ENCODE results near the gene CCDC201. TPM values are rescaled to one million over a fixed set of nuclear protein-coding genes. Genes with fewer than 3 reads are reported as not detected.
"Not testable (repeated sequence)": the region's sequence is repeated elsewhere in the genome, so short reads cannot be mapped to it uniquely, and the experiment has no call there.

The CCDC201 gene
- polyA plus RNA-seq, 1 experiment = not detected

DNA sequence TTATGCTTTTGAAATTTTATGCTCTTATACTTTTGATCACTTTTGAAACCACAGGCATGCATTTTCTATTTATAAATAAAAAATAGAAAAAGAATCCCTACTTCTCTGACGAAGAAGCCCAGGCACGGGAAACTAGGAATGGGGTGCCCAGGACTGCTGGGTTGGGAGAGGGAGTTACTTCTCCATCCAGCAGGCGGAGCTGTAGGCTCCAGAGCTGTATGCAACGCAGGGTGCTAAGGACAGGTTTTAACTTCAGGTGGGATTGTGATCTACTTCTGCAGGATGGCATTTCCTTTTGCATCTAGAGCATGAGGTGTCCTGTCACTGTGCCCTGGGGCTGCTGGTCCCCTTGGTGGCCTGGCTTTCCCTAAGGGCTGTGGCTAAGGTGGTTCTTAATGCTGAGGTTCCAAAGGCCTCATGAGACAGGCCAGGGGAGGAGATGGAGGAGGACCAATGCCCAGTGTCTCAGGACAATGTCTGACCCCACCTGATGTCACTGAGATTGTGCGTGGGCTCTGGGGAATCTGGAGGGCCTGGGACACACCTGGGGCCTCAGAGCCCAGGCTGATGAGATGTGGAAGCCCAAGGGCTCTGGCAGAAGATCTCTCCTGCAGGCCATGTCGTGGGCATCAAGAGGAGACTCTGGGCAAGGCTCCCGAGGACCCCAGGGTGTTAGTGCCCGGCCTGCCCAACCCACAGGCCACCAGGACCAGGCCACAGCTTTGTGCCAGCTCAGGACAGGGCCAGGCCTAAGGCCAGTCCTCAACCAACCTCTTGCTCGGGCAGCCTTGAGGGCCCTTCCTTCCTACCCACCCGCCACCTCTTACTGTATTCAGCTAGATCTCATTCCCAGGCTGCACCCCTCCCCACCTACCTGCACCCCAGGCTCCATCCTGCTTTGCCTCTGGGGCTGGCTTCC is 507 bp downstream of the CCDC201 start:
- ChIA-PET CTCF (interaction anchor here (0.9 to 1.5 kb wide), 4 partner anchors 9 to 18 kb away, joined by 3 to 4 read pairs (median 4); no protein-coding TSS in a partner anchor), POLR2A (no interaction called here)
- no peaks in the 10 kb centered on the region for H3K36me3 ChIP-seq (ENCODE audit: control insufficient read depth, insufficient read depth, low read length)
- H3K4me3 ChIP-seq (ENCODE audit: low read depth, low read length) = no peak overlapping the region
- DNase-seq (ENCODE audit: low read depth) = no peak
- H3K27me3 ChIP-seq (ENCODE audit: control insufficient read depth, insufficient read depth, low read length) = no peaks in the 10 kb centered on the region
- TF ChIP-seq, protein P1, sequence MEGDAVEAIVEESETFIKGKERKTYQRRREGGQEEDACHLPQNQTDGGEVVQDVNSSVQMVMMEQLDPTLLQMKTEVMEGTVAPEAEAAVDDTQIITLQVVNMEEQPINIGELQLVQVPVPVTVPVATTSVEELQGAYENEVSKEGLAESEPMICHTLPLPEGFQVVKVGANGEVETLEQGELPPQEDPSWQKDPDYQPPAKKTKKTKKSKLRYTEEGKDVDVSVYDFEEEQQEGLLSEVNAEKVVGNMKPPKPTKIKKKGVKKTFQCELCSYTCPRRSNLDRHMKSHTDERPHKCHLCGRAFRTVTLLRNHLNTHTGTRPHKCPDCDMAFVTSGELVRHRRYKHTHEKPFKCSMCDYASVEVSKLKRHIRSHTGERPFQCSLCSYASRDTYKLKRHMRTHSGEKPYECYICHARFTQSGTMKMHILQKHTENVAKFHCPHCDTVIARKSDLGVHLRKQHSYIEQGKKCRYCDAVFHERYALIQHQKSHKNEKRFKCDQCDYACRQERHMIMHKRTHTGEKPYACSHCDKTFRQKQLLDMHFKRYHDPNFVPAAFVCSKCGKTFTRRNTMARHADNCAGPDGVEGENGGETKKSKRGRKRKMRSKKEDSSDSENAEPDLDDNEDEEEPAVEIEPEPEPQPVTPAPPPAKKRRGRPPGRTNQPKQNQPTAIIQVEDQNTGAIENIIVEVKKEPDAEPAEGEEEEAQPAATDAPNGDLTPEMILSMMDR (IDR thresholded peaks at IDR 0.05; ENCODE audit: insufficient read depth, low read depth, low read length) = peak; percentile 58

DNA sequence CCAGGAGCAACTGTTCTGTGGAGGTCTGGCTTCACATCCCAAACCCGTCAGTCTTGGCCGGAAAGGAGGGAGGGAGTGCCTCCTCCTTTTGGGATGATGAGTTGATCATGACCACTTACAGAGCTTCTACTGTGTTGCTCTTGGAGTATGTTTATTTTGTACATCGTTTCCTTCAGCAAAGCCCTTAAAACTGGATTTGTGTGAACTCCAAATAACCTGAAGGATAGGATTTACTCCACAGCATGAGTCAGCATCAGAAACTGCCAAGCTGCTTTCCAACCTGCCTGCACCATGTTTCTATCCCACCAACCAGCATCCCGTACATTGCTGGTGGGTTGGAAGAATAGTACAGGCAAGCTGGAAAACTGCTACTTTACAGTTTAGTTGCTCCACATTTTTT is 3.5 kb downstream of the CCDC201 start:
- TF ChIP-seq, protein P1 (IDR thresholded peaks at IDR 0.05; ENCODE audit: insufficient read depth, low read depth, low read length) = no peak
- Histone ChIP-seq H3K27me3 (ENCODE audit: control insufficient read depth, insufficient read depth, low read length) (no peaks in the 10 kb centered on the region; the same call in 1 of the 2 replicates), H3K4me3 (ENCODE audit: low read depth, low read length) (no peak overlapping the region), H3K36me3 (ENCODE audit: control insufficient read depth, insufficient read depth, low read length) (no peaks in the 10 kb centered on the region)
- peak; percentile 19 for DNase-seq (ENCODE audit: low read depth)
- ChIA-PET CTCF (interaction anchor here (0.7 to 1.4 kb wide), 2 partner anchors 15 to 1310 kb away, joined by 3 to 6 read pairs; no protein-coding TSS in a partner anchor), POLR2A (no interaction called here)

DNA sequence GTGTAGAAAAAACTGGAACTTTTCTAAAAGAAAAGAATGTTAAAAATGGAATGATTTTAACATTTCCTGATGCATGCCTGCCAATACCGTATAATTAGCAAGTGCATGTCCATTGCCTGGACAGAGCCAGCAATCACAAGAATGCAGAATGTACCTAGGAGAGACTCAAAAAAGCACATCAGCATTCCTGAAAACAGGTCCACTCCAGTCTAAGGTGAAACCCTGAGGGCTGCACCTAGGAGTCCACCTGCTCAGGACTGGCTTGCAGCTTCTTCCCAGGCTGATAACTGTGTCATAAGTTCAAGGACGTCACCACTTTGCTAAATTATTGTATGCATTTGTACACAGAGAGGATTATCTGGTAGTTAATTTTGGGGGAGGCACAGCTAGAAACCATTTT is 5.4 kb downstream of the CCDC201 start:
- no peaks in the 10 kb centered on the region for H3K36me3 ChIP-seq (ENCODE audit: control insufficient read depth, insufficient read depth, low read length)
- ChIA-PET CTCF (no interaction called here), POLR2A (no interaction called here)
- no peak overlapping the region for H3K4me3 ChIP-seq (ENCODE audit: low read depth, low read length)
- peaks cover 1% of the 10 kb centered on the region; the same call in 1 of the 2 replicates for H3K27me3 ChIP-seq (ENCODE audit: control insufficient read depth, insufficient read depth, low read length)
- no peak for DNase-seq (ENCODE audit: low read depth)
- TF ChIP-seq, protein P1 (IDR thresholded peaks at IDR 0.05; ENCODE audit: insufficient read depth, low read depth, low read length) = no peak

DNA sequence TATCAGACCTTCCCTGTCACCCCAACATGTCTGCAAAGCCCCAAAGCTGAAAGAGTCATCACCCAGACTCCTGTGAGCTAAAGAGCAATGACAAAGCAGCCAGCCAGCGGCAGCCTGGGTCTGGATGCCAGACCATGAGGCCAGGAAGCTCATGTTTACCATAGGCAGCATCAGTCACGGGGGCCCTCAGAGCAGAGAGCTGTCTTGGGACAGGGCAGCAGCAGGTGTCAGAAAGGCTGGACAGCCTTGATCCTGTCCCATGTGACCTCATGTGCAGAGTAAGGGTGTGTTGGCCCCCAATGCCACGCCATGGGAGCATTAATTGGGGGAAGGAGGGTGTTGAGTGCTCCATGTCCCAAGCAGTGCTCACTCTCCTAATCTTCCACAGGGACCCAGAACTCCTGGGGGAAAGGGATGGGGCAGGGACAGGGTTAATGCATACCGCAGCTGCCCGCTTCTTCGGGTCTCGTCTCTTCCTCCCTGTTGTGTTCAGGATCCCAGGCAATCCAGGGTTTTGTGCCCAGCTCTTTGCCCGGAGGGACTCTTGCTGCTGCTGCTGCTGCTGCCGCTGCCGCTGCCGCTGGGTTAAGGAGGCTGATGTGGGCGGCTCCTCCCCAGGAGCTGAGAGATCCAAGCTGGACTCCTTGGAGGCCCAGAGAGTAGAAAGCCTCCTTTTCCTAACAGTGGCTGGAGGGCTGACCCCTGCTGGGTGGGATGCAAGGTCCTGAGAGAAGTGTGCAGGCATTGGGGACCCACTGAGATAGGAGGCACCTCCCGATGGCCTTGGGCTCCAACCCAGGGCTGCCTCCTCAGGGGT is 7.1 kb downstream of the CCDC201 start:
- DNase-seq (ENCODE audit: low read depth) = no peak
- H3K4me3 ChIP-seq (ENCODE audit: low read depth, low read length) = no peak overlapping the region
- no peaks in the 10 kb centered on the region for H3K36me3 ChIP-seq (ENCODE audit: control insufficient read depth, insufficient read depth, low read length)
- H3K27me3 ChIP-seq (ENCODE audit: control insufficient read depth, insufficient read depth, low read length) = peaks cover 5% of the 10 kb centered on the region
- CTCF ChIA-PET = interaction anchor here (2.0 to 4.3 kb wide), 2 partner anchors 11 to 202 kb away, joined by 7 to 17 read pairs; no protein-coding TSS in a partner anchor
- TF ChIP-seq, protein P1 (IDR thresholded peaks at IDR 0.05; ENCODE audit: insufficient read depth, low read depth, low read length) = no peak
- POLR2A ChIA-PET = no interaction called here

DNA sequence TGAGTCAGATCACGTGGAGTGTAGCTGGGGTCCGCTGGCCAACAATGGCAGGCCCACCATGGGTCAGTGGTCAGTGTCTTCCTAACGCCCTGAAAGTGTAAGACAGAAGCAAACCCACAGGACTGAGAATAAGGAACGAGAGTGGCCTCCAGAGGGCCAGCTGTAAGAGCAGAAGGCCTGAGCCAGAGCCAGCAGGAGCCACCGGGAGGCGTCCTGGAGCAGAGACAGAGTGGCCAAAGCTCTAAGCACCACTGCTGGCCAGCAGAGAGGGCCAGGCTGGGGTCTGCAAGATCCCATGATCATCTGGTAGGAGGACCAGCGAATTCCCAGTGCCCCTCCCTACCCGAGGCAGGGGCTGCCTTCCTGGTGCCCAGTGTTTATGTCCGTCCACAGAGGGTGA is 9.2 kb downstream of the CCDC201 start:
- POLR2A ChIA-PET = interaction anchor here (0.6 kb wide), 1 partner anchor 9 kb away, joined by 3 read pairs; no protein-coding TSS in a partner anchor
- CTCF ChIA-PET = interaction anchor here (0.6 to 4.3 kb wide), 4 partner anchors 9 to 949 kb away, joined by 3 to 17 read pairs (median 4); partner anchors contain the start of gene CCDC201
- TF ChIP-seq, protein P1 (IDR thresholded peaks at IDR 0.05; ENCODE audit: insufficient read depth, low read depth, low read length) = 0 out of 2 replicates have a peak, but pooled peaks have one; percentile 23
- DNase-seq (ENCODE audit: low read depth) = no peak
- Histone ChIP-seq H3K36me3 (ENCODE audit: control insufficient read depth, insufficient read depth, low read length) (no peaks in the 10 kb centered on the region), H3K4me3 (ENCODE audit: low read depth, low read length) (no peak overlapping the region), H3K27me3 (ENCODE audit: control insufficient read depth, insufficient read depth, low read length) (peaks cover 5% of the 10 kb centered on the region)

DNA sequence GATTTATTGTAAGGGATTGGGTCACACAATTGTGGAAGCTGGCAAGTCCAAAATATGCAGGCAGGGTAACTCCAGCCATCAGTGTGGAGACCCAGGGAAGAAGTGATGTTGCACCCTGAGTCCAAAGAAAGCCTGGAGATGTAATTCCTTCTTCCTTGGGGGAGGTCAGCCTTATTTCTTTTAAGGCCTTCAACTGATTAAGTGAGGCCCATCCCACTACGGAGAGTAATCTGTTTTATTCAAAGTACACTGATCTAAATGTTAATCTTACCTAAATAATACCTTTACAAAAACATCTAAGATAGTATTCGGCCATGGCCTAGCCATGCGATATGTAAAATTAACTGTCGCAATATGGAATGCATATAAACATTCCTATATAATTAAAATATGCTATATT is 16.0 kb downstream of the CCDC201 start:
- CTCF ChIA-PET; H3K4me3 ChIP-seq (ENCODE audit: low read depth, low read length); DNase-seq (ENCODE audit: low read depth); H3K27me3 ChIP-seq (ENCODE audit: control insufficient read depth, insufficient read depth, low read length); H3K36me3 ChIP-seq (ENCODE audit: control insufficient read depth, insufficient read depth, low read length); POLR2A ChIA-PET: not testable (repeated sequence)

DNA sequence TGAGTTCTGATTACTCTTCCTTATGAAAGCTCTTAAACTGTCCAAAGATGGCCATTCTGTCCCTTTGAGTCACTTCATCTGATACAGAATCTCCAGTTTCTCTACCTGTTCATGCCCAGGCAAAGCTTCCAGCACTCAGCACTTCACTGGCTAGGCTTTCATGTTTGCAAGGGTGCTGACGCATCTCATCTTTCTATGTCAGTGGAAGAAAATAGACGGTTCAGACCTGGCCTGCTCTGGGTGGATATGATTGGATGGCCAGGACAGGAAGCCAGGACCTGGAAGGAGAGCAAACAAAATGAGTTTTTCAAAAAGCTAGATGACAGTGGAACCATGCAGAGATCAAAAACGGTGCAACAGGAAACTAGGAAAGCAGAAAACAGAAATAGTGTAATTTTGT is 17.2 kb downstream of the CCDC201 start:
- not testable (repeated sequence) for DNase-seq (ENCODE audit: low read depth); H3K4me3 ChIP-seq (ENCODE audit: low read depth, low read length)

More for the DNA sequence above, 17.2 kb downstream of the CCDC201 start:
- H3K36me3 ChIP-seq (ENCODE audit: control insufficient read depth, insufficient read depth, low read length); H3K27me3 ChIP-seq (ENCODE audit: control insufficient read depth, insufficient read depth, low read length); POLR2A ChIA-PET: not testable (repeated sequence)
- CTCF ChIA-PET = interaction anchor here (2.1 to 5.4 kb wide), 2 partner anchors 8 to 192 kb away, joined by 17 to 58 read pairs; no protein-coding TSS in a partner anchor
